ENCODE measurements around the gene TMPO. TPM values are rescaled to one million over a fixed set of nuclear protein-coding genes. Genes with fewer than 3 reads are reported as not detected.
"Not testable (repeated sequence)": the region's sequence is repeated elsewhere in the genome, so short reads cannot be mapped to it uniquely, and the experiment has no call there.

The TMPO gene
- total RNA-seq (10 to 100 TPM; 68.1 to 79.4 TPM), total RNA-seq (142 to 270 reads per million in 2 donors)

- Mint-ChIP-seq H3K27me3 (no peaks in the 10 kb centered on the region), H3K36me3 (ENCODE audit: low read depth) (peaks cover 7% of the 10 kb centered on the region), H3K4me3 (peak within 1 kb of the TSS; percentile 99), H3K4me1 (peaks cover 29% of the 10 kb centered on the region), H3K27ac (peak within 1 kb of the TSS; percentile 96)
- ATAC-seq (peak; percentile 84), DNase-seq (peak; percentile 89 to 96 (median 92))
- no peaks in the 10 kb centered on the region for H3K9me3 ChIP-seq (ENCODE audit: control insufficient read depth, low read length, poor library complexity, severe bottlenecking)
Observed at GRCh38 chr12:98515287-98516110, at the start of gene TMPO. Gene TMPO (plus strand): TSS chr12:98515590. CDS start chr12:98515868, 278 bp downstream.

- H3K36me3 Mint-ChIP-seq (ENCODE audit: low read depth): no peaks in the 10 kb centered on the region
- no peak for ATAC-seq
- H3K27ac Mint-ChIP-seq: no peak overlapping the region
- H3K27me3 Mint-ChIP-seq: peaks cover 10% of the 10 kb centered on the region
- no peaks in the 10 kb centered on the region for H3K9me3 ChIP-seq (ENCODE audit: control insufficient read depth, low read length, poor library complexity, severe bottlenecking)
- no peaks in the 10 kb centered on the region for H3K4me1 Mint-ChIP-seq
- DNase-seq: no peak
- no peak overlapping the region for H3K4me3 Mint-ChIP-seq
Observed at GRCh38 chr12:98465950-98466602, 49.3 kb upstream of the TMPO start.

GRCh38 chr12:98466640-98467400 lies 48.6 kb upstream of the TMPO start:
- DNase-seq (no peak), ATAC-seq (no peak)
- no peaks in the 10 kb centered on the region for H3K9me3 ChIP-seq (ENCODE audit: control insufficient read depth, low read length, poor library complexity, severe bottlenecking)
- Mint-ChIP-seq H3K27me3 (peaks cover 11% of the 10 kb centered on the region), H3K36me3 (ENCODE audit: low read depth) (no peaks in the 10 kb centered on the region), H3K4me3 (no peak overlapping the region), H3K27ac (no peak overlapping the region), H3K4me1 (no peaks in the 10 kb centered on the region)

GRCh38 chr12:98469109-98469508 lies 46.3 kb upstream of the TMPO start:
- Mint-ChIP-seq H3K4me1 (no peaks in the 10 kb centered on the region), H3K27me3 (peaks cover 21% of the 10 kb centered on the region), H3K27ac (no peak overlapping the region), H3K4me3 (no peak overlapping the region), H3K36me3 (ENCODE audit: low read depth) (peaks cover 3% of the 10 kb centered on the region)
- H3K9me3 ChIP-seq (ENCODE audit: control insufficient read depth, low read length, poor library complexity, severe bottlenecking): no peaks in the 10 kb centered on the region
- ATAC-seq: no peak
- no peak for DNase-seq

GRCh38 chr12:98470469-98471082 lies 44.8 kb upstream of the TMPO start:
- Mint-ChIP-seq H3K4me3 (no peak overlapping the region), H3K27ac (no peak overlapping the region), H3K27me3 (peaks cover 15% of the 10 kb centered on the region), H3K36me3 (ENCODE audit: low read depth) (peaks cover 3% of the 10 kb centered on the region), H3K4me1 (no peaks in the 10 kb centered on the region)
- H3K9me3 ChIP-seq (ENCODE audit: control insufficient read depth, low read length, poor library complexity, severe bottlenecking): no peaks in the 10 kb centered on the region
- DNase-seq: no peak
- ATAC-seq: no peak

GRCh38 chr12:98471085-98471484 lies 44.3 kb upstream of the TMPO start:
- no peak for DNase-seq
- no peak for ATAC-seq
- no peak overlapping the region for H3K4me3 Mint-ChIP-seq
- H3K4me1 Mint-ChIP-seq: no peaks in the 10 kb centered on the region
- no peaks in the 10 kb centered on the region for H3K9me3 ChIP-seq (ENCODE audit: control insufficient read depth, low read length, poor library complexity, severe bottlenecking)
- no peak overlapping the region for H3K27ac Mint-ChIP-seq
- H3K36me3 Mint-ChIP-seq (ENCODE audit: low read depth): peaks cover 3% of the 10 kb centered on the region
- H3K27me3 Mint-ChIP-seq: peaks cover 15% of the 10 kb centered on the region

GRCh38 chr12:98475565-98475908 lies 39.9 kb upstream of the TMPO start:
- no peak overlapping the region for H3K4me3 Mint-ChIP-seq
- no peak for ATAC-seq
- DNase-seq: no peak
- no peaks in the 10 kb centered on the region for H3K9me3 ChIP-seq (ENCODE audit: control insufficient read depth, low read length, poor library complexity, severe bottlenecking)
- H3K36me3 Mint-ChIP-seq (ENCODE audit: low read depth): peaks cover 4% of the 10 kb centered on the region
- peaks cover 24% of the 10 kb centered on the region for H3K27me3 Mint-ChIP-seq
- H3K27ac Mint-ChIP-seq: no peak overlapping the region
- H3K4me1 Mint-ChIP-seq: no peaks in the 10 kb centered on the region

GRCh38 chr12:98478606-98479005 lies 36.8 kb upstream of the TMPO start:
- no peaks in the 10 kb centered on the region for H3K9me3 ChIP-seq (ENCODE audit: control insufficient read depth, low read length, poor library complexity, severe bottlenecking)
- DNase-seq (no peak), ATAC-seq (no peak)
- Mint-ChIP-seq H3K4me1 (no peaks in the 10 kb centered on the region), H3K27me3 (peaks cover 16% of the 10 kb centered on the region), H3K36me3 (ENCODE audit: low read depth) (peaks cover 4% of the 10 kb centered on the region), H3K27ac (no peak overlapping the region), H3K4me3 (no peak overlapping the region)

- DNase-seq (no peak), ATAC-seq (no peak)
- Mint-ChIP-seq H3K36me3 (ENCODE audit: low read depth) (no peaks in the 10 kb centered on the region), H3K27ac (no peak overlapping the region), H3K27me3 (peaks cover 6% of the 10 kb centered on the region), H3K4me3 (no peak overlapping the region), H3K4me1 (no peaks in the 10 kb centered on the region)
- H3K9me3 ChIP-seq (ENCODE audit: control insufficient read depth, low read length, poor library complexity, severe bottlenecking): no peaks in the 10 kb centered on the region
Observed at GRCh38 chr12:98483621-98484503, 31.5 kb upstream of the TMPO start.

GRCh38 chr12:98485792-98486340 lies 29.5 kb upstream of the TMPO start:
- Mint-ChIP-seq H3K27ac (no peak overlapping the region), H3K4me3 (no peak overlapping the region), H3K27me3 (no peaks in the 10 kb centered on the region), H3K4me1 (peaks cover under 1% of the 10 kb centered on the region), H3K36me3 (ENCODE audit: low read depth) (no peaks in the 10 kb centered on the region)
- ATAC-seq (no peak), DNase-seq (no peak)
- H3K9me3 ChIP-seq (ENCODE audit: control insufficient read depth, low read length, poor library complexity, severe bottlenecking): no peaks in the 10 kb centered on the region

GRCh38 chr12:98488416-98488815 lies 27.0 kb upstream of the TMPO start:
- H3K27me3 Mint-ChIP-seq; ATAC-seq; H3K36me3 Mint-ChIP-seq (ENCODE audit: low read depth); H3K27ac Mint-ChIP-seq; DNase-seq; H3K4me1 Mint-ChIP-seq; H3K4me3 Mint-ChIP-seq; H3K9me3 ChIP-seq (ENCODE audit: control insufficient read depth, low read length, poor library complexity, severe bottlenecking): not testable (repeated sequence)

GRCh38 chr12:98489176-98489575 lies 26.2 kb upstream of the TMPO start:
- Mint-ChIP-seq H3K27me3 (no peaks in the 10 kb centered on the region), H3K4me1 (peaks cover 4% of the 10 kb centered on the region), H3K36me3 (ENCODE audit: low read depth) (no peaks in the 10 kb centered on the region)

More at GRCh38 chr12:98489176-98489575, 26.2 kb upstream of the TMPO start:
- Mint-ChIP-seq H3K27ac (no peak overlapping the region), H3K4me3 (no peak overlapping the region)
- ATAC-seq: no peak
- H3K9me3 ChIP-seq (ENCODE audit: control insufficient read depth, low read length, poor library complexity, severe bottlenecking): no peaks in the 10 kb centered on the region
- no peak for DNase-seq

All from T-helper 17 cell (primary cell).